ENCODE measurements around the gene NOL4L.

The NOL4L gene

DNA sequence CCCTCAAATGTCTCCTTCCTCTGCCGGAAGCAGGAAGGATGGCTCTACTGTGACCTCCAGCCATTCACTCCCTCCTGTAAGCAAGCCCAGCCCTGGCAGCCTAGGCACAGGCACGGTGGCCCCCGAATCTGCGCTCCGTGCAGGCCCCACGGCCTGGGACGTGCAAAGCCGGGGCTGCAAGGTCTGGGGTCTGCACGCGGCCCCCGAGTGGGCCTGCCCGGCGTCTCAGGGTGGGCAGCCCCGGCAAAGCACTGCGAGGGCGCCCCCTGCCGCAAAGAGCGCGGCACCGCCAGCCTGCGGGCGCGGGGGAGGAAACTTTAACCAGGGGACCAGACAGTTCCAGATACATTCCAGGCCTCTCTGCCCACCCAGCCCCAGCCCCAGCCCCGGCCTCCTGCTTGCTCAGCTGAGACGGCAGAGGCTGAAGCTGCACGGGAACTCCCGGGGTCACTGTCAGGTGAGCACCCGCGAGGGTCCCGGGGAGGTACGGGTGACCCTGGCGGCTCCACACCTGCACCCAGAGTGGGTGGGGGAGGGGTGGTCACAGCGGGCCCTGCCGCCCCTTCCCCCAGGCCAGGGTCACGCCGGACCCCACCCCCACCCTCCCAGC lies 128.2 kb downstream of the NOL4L start:
- peak; percentile 99 for DNase-seq (ENCODE audit: low spot score)

GRCh38 chr20:32455901-32456701 lies 129.0 kb downstream of the NOL4L start:
- no peak for DNase-seq (ENCODE audit: low spot score)

- DNase-seq (ENCODE audit: low spot score), result no peak
These were observed 129.8 kb downstream of the NOL4L start for GRCh38 chr20:32455171-32455900.

DNA sequence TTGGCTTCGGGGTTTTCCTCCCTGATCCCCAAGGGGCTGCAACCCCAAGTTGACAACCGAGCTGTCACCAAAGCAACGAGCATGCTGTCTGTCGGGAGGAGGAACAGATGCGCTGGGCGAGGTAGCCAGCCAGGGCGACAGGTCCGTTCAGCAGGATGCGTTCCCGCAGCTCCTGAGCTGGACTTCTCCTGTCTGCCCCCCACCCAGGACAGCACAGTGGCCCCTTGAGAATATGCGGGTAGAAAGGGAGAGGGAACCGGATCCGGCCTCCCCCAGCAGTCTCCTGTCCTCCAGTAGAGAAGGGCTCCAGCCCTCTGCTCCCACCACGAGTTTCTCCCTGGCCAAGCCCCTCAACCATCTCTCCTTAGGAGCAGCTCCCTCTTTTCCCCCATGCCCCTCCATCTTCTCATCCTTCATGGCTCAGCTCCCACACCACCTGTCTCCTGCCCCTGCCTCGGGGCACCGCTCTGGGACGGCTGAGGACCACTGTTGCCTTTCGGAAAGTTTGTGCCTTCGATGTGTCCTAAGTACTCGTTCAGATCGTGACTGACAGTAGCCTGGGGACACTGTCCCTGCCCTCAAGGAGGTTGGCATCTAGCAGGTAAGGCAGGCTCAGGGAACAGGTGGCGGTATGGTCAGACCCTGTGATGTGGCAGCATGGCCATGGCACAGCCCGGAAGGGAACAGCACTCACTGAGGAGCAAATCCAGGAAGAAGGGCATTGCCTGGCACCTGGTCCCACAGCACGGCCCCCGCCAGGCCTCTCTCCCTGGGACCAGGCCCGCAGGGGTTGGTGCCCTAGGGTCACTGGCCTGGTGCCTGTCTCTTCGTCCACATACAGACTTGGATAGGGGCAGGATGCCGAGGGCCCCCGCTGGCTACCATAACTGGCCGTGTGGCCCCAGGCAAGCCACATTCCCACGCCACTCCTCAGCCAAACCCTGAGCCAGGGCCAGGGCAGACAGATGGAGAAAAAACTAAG lies 130.7 kb downstream of the NOL4L start:
- DNase-seq (ENCODE audit: low spot score), result no peak

GRCh38 chr20:32453467-32454163 lies 131.5 kb downstream of the NOL4L start:
- no peak for DNase-seq (ENCODE audit: low spot score)

DNA sequence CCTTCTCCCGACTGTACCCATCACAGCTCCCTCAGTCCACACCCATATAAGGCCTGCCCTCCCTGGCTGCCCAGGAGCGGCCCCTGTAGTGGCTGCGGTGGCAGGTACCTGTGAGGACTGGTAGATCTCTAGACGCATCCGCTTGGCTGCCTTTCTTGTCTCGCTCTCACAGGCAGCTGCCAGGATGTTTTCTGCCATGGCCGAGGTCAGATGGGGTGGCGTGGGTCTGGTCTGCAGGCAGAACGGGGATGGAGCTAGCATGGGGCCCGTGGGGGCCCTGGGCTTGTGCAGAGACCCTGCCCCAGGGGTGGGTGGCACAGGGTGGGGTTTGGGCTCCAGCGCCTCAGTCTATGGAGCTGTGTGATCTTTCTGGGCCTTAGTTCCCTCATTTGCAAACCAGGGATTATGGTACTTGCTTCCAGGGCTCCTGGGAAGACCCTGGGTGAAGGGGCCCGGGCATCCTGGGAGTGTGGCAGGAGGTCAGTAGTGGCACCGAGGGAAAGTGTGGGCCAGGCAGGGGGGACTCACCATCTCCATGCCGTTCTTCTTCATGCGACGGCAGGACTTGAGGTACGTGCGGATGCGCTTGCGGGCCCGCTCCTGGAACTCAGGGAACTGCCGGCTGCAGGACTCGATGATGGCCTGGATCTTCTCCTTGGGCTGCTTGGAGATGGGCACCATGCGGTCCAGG lies 132.2 kb downstream of the NOL4L start:
- DNase-seq (ENCODE audit: low spot score), result no peak

GRCh38 chr20:32451682-32452461 lies 133.3 kb downstream of the NOL4L start:
- no peak for DNase-seq (ENCODE audit: low spot score)

DNA sequence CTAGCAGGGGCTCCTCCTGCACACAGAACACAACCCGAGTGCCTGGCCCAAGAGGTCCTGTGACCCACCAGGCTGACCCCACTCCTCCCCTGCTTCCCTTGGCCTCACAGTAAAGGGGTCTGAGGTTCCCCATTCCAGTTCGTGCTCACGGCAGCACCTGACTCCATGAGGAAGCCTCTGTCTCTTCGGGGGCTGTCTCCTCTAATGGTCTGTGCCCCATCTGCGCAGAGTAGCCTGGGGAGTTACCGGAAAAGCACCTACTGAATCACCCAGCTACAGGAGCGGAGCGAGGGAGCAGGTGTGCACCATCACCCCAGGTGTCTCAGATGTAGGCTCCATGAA lies 133.8 kb downstream of the NOL4L start:
- DNase-seq (ENCODE audit: low spot score), result no peak

DNA sequence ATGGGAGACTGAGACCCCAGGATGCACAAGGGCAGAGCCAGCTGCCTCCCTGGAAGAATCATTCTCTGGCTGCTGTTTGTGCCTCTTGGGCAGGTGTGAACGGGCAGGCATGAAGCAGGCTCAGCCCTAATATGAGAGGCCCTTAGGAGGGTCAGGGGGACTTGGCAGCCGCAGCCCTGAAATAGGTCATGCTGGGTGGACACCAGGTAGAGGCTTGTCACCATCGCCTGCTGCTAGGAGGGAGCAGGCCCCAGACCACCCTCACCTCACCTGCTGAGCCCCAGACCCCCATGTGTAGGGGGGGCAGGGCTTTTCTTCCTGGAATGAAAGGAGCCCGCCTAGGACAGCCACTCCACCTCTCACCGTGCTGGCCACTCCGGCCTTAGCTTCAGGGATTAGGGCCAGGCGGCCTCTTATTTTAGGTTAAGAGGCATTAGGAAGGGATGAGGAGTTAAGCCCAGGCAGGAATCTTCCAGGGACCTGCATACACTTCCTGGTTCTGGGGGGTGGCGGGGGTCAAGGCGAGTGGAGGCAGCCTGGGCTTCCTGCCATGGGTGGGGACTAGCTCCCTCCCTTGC lies 134.6 kb downstream of the NOL4L start:
- no peak for DNase-seq (ENCODE audit: low spot score)

DNA sequence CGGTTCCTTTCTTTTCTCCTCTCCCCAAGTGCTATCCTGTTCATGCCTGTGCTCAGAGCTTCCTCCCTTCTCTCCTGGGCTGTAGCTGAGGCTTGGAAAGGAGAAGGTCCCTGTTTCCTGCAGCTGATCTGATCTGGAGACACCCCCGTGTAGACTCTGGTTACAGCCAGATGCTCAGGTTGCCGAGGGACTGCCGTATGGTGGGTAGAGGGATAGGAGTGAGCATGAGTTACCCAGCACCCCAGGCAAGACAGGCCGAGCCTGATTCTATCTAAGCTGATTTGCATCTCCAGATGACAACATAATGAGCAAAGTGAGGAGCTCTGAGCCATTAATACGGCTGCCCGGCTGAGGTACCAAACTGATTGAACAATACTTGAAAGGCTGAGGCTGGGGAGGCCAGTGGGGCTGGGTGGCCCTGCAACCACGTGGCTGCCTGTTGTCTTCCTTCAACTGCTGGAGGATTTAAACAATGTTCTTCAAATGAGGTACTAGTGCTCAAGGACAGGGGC lies 135.2 kb downstream of the NOL4L start:
- no peak for DNase-seq (ENCODE audit: low spot score)

DNA sequence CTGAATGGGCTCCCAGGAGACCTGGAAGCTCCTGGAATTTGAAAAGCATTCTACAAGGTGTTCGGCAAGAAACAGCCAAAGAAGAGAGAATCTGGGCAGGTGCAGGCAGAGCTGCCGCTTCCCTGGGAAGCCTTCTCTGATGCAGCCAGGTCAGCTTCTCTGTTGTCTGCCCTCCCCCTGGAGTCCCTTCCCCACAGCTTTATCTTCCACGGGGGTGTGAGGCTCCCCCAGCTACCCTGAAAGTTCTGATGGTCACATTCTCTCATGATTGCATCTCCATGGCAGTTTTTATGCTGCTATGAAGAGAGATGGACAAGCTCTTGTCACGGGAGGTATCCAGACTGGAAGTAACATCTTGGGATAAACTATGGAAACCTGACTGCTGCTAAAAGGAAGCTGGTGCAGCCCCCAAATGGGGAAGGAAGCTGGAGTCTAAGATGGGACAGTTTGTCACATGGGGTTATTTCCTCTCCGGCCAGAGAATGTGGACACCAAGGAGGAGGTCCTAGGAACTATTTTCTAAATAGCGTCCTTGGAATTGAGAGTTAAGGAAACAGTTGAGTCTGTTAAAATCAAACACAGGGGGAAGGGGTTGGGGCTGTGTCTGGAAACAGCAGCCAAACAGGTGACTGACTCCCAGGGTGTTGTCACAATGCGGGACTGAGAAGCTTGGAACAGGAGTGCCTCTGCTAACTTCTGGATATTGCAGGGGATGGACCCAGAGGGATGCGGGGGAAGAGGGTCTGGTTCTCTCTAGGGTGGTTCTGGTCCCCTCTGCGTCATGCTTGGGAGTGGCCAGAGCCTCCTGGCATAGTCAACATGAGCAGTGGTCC lies 135.9 kb downstream of the NOL4L start:
- no peak for DNase-seq (ENCODE audit: low spot score)

DNA sequence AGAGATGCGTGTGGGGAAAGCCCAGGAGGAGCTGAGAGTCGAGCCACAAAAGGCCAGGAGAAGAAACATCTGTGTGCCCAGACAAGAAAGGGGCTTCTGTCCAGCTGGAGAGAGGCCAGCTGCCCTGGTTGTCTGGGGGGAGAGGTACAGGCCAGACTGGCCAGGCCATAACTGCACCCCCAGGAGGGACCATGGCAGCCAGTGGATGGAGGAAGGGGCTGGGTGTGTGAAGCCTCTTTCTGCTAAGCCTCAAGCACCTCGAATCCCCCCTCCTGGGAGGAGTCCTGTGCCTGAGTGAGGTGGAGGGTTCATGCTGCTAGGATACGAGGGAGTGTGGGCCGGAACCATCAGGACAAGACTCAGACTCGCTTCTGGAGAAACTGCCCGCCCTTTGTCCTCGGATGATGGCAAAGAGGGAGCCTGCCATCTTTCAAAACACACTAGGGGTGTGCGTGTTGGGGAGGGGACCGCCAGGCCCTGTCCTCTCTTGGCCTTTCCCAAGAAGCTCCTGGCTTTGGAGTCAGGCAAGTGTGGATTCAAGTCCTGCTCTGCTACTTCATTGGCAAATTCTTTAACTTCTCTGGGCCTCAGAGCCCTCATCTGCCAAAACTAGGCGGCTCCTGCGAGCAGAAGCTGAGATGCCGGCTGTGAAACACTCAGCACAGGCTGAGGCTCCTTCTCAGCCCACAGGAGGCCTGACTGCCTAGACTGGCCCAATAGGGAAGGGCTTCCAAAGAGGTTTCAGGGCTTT lies 136.7 kb downstream of the NOL4L start:
- DNase-seq (ENCODE audit: low spot score), result no peak

- DNase-seq (ENCODE audit: low spot score), result no peak
These were observed 137.8 kb downstream of the NOL4L start for GRCh38 chr20:32447136-32448027.

DNA sequence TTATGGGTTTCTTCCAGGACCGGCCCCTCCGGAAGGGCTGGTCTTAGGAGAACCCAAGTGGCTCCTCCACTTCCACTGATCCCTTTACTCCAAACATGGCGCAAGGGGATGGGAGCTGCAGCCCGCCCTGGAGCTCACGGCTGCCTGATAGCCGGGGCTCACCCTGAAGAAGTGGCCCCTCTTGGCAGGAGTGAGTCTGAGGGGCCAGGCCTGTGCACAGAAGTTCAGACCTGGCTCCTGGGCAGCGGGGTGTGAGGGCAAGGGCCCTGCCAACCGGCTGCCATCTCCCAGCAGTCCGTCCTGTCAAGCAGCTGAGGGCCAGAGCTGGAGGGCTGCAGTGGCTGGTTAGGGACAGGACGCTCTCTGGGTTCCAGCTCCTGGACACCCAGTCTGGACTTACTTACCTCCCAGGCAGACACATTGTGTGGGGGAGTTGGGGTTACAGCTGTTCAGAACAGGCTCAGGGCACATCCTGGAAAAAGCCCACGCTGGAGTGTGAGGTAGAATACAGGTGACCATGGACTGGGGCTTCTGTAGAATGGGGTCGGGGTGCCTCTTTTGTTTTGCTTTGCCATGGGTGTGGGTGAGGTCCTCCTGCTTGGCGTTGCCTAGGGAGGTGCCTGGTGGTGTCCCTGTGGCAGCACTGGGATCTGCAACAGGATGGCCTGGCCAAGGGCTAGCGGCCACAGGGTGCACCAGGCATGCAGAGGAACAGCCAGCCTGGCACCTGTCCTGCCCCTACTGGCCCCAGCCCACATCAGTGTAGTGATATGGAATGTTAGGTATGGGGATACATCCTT lies 138.6 kb downstream of the NOL4L start:
- DNase-seq (ENCODE audit: low spot score), result no peak

DNA sequence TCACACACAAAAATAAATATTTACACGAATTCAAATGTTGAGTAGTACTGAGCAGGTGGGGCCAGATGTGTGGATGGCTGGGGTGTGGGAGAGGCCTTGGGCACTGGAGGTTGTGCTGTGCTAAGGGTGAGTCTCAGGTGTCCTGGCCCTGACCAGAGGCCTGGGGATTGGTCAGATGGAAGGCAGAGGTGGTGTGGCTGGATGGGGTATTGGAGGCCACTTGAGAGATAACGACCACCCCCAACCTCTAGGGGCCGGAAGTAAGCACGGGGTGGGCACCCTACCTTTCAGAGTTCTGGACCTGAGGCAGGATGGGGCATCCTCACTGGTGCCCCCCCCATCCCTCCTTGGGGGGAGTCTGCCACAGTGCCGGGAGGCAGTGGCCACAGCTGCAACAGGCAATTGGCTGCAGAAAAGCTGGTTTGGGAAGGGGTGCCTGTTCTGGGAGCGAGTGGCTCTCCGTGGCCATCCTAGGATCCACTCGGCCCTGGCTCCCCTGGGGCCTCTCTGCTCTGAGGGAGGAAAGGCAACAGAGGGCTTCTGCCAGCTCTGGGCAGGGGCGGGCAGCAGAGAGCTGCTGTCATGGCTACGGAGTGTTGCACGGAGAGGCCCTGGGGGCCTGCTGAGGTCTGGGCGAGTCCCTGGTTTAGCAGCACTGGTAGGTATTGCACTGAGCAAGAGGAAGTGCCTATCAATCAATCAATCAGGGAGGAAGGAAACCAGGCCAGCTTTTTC lies 139.4 kb downstream of the NOL4L start:
- DNase-seq (ENCODE audit: low spot score), result no peak

All from iPS-NIHi11 (cell line).